Neuronal stem cell (in vitro differentiated cells): ENCODE data around the gene LGALS3BP.

Source experiments
- DNase-seq: peaks from one replicate; pipeline ENCODE4 v3.0.0-alpha.2; 2013; ENCODE audit warnings: low spot score
- H2AFZ ChIP-seq: one replicate; pipeline ENCODE4 v1.6.1; 2013; ENCODE audit warnings: mild to moderate bottlenecking, low read length, inconsistent platforms
- H2AK5ac ChIP-seq: 2 replicates; pipeline ENCODE4 v1.6.1; 2013; ENCODE audit warnings: low read depth, mild to moderate bottlenecking, inconsistent platforms, low read length, moderate library complexity, mixed read lengths
- H2BK120ac ChIP-seq: 2 replicates; pipeline ENCODE4 v1.6.1; 2013; ENCODE audit warnings: low read depth, mild to moderate bottlenecking, inconsistent platforms, low read length, moderate library complexity, mixed read lengths
- H2BK12ac ChIP-seq: one replicate; pipeline ENCODE4 v1.6.1; 2013; ENCODE audit warnings: low read length, inconsistent platforms
- H2BK15ac ChIP-seq: 2 replicates; pipeline ENCODE4 v1.6.1; 2013; ENCODE audit warnings: mild to moderate bottlenecking, low read length, inconsistent platforms, mixed read lengths
- H2BK5ac ChIP-seq: one replicate; pipeline ENCODE4 v1.6.1; 2013; ENCODE audit warnings: inconsistent platforms, mild to moderate bottlenecking, low read length, moderate library complexity
- H3K14ac ChIP-seq: one replicate; pipeline ENCODE4 v1.6.1; 2013; ENCODE audit warnings: low read length, inconsistent platforms
- H3K18ac ChIP-seq: 2 replicates; pipeline ENCODE4 v1.6.1; 2013; ENCODE audit warnings: low read length, inconsistent platforms
- H3K23ac ChIP-seq: 2 replicates; pipeline ENCODE4 v1.6.1; 2013; ENCODE audit warnings: low read depth, mild to moderate bottlenecking, mixed read lengths, low read length, inconsistent platforms; ENCODE audit not compliant: poor library complexity
- H3K27ac ChIP-seq: replicated peaks from 3 replicates; pipeline ENCODE4 v1.5.1; 2013; ENCODE audit warnings: low read length, inconsistent platforms
- H3K27me3 ChIP-seq, 3 experiments: 2 replicates each; pipeline ENCODE4 v1.6.1; 2013; ENCODE audit warnings: low read length in 3 of 3, mild to moderate bottlenecking in 2 of 3, inconsistent platforms in 1 of 3, low read depth in 1 of 3, mixed read lengths in 1 of 3, moderate library complexity in 1 of 3; ENCODE audit not compliant: control insufficient read depth in 3 of 3, insufficient read depth in 3 of 3
- H3K36me3 ChIP-seq, 2 donors: replicated peaks in 1 of 2; 2 replicates each; pipeline ENCODE4 v1.6.1; 2013; ENCODE audit warnings: low read length in 2 of 2; ENCODE audit not compliant: control insufficient read depth in 2 of 2, insufficient read depth in 2 of 2
- H3K4ac ChIP-seq: 2 replicates; pipeline ENCODE4 v1.6.1; 2013; ENCODE audit warnings: inconsistent platforms, mild to moderate bottlenecking, low read length, moderate library complexity
- H3K4me1 ChIP-seq, 2 donors: 1 replicate in 1 of 2; 2 replicates in 1 of 2; pipeline ENCODE4 v1.6.1; 2013; ENCODE audit warnings: low read length in 2 of 2, low read depth in 1 of 2; ENCODE audit not compliant: control insufficient read depth in 2 of 2, insufficient read depth in 1 of 2
- H3K4me2 ChIP-seq: one replicate; pipeline ENCODE4 v1.6.1; 2013; ENCODE audit warnings: mild to moderate bottlenecking, low read length, inconsistent platforms; ENCODE audit not compliant: insufficient read depth, poor library complexity, severe bottlenecking
- H3K4me3 ChIP-seq, 2 donors: 2 replicates each; pipeline ENCODE4 v1.5.1; 2013; ENCODE audit warnings: low read length in 2 of 2, mild to moderate bottlenecking in 2 of 2, inconsistent platforms in 1 of 2, moderate library complexity in 1 of 2
- H3K79me1 ChIP-seq: one replicate; pipeline ENCODE4 v1.6.1; 2013; ENCODE audit warnings: low read depth, mild to moderate bottlenecking, inconsistent platforms, low read length, moderate library complexity
- H3K9ac ChIP-seq: one replicate; pipeline ENCODE4 v1.6.1; 2013; ENCODE audit warnings: mild to moderate bottlenecking, low read depth, low read length, inconsistent platforms; ENCODE audit not compliant: poor library complexity
- H3K9me3 ChIP-seq, 2 donors: replicated peaks in 1 of 2; 2 replicates each; pipeline versions ENCODE3 to v1.6.1; 2013; ENCODE audit warnings: low read length in 2 of 2, mild to moderate bottlenecking in 2 of 2, inconsistent platforms in 1 of 2, low read depth in 1 of 2, mixed read lengths in 1 of 2, moderate library complexity in 1 of 2; ENCODE audit not compliant: control insufficient read depth in 2 of 2, insufficient read depth in 1 of 2
- H4K8ac ChIP-seq: one replicate; pipeline ENCODE4 v1.6.1; 2013; ENCODE audit warnings: low read depth, mild to moderate bottlenecking, inconsistent platforms, low read length, moderate library complexity
- H4K91ac ChIP-seq: one replicate; pipeline ENCODE4 v1.6.1; 2013; ENCODE audit warnings: low read length, low read depth, mild to moderate bottlenecking, inconsistent platforms; ENCODE audit not compliant: poor library complexity
- WGBS, 2 donors: extraction: QIAGEN DNeasy Blood & Tissue Kit; methylation state at CpG; one replicate each; pipeline ENCODE4 v1.1.7; 2013; ENCODE audit warnings: missing lambda C conversion rate in 2 of 2, mixed read lengths in 1 of 2; ENCODE audit not compliant: insufficient read length in 2 of 2, insufficient replicate concordance in 1 of 2; ENCODE audit errors: extremely low coverage in 2 of 2; 5-methylcytosine and 5-hydroxymethylcytosine counted together

LGALS3BP gene

DNA sequence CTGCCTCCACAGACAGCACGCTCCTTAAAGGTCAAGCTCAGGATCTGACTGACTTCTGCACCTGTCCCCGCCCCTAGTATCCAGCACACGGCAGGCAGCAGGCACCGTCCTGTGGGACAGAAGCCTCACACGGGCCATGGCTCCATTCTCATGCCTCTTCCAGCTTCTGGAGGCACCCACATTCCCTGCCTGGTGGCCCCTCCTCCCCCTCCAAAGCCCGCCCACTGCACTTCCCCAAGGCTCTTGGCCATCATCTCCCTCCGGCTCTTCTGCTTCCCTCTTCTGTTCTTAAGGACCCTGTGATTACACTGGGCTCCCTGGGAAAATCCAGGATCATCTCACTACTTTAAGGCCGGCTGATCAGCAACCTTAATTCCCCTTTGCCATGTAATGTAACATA, 26.3 kb upstream of the LGALS3BP start:
- no peak overlapping the region for H4K91ac ChIP-seq
- no peak overlapping the region for H4K8ac ChIP-seq
- no peak overlapping the region for H3K4ac ChIP-seq
- no peak overlapping the region for H2AFZ ChIP-seq
- no peak overlapping the region for H3K4me3 ChIP-seq
- no peak overlapping the region for H2BK5ac ChIP-seq
- no peak overlapping the region for H3K14ac ChIP-seq
- no peak overlapping the region for H2BK15ac ChIP-seq
- peak overlapping the region; percentile 76 for H3K23ac ChIP-seq
- H3K18ac ChIP-seq = no peak overlapping the region
- H3K27ac ChIP-seq = no peak overlapping the region
- H3K27me3 ChIP-seq = no peaks in the 10 kb centered on the region
- WGBS, 2 donors = no CpG with 5 or more reads among the region's 8 CpGs
- H3K4me1 ChIP-seq = peaks cover 13 to 16% of the 10 kb centered on the region in 2 donors
- no peak overlapping the region for H2BK120ac ChIP-seq
- peaks cover 2 to 15% of the 10 kb centered on the region in 2 donors for H3K36me3 ChIP-seq
- H3K79me1 ChIP-seq = peaks cover 20% of the 10 kb centered on the region
- H3K9ac ChIP-seq = no peak overlapping the region
- no peak overlapping the region for H2BK12ac ChIP-seq
- DNase-seq = no peak
- no peak overlapping the region for H3K4me2 ChIP-seq
- peak overlapping the region; percentile 41 for H2AK5ac ChIP-seq
- H3K9me3 ChIP-seq = no peaks in the 10 kb centered on the region

DNA sequence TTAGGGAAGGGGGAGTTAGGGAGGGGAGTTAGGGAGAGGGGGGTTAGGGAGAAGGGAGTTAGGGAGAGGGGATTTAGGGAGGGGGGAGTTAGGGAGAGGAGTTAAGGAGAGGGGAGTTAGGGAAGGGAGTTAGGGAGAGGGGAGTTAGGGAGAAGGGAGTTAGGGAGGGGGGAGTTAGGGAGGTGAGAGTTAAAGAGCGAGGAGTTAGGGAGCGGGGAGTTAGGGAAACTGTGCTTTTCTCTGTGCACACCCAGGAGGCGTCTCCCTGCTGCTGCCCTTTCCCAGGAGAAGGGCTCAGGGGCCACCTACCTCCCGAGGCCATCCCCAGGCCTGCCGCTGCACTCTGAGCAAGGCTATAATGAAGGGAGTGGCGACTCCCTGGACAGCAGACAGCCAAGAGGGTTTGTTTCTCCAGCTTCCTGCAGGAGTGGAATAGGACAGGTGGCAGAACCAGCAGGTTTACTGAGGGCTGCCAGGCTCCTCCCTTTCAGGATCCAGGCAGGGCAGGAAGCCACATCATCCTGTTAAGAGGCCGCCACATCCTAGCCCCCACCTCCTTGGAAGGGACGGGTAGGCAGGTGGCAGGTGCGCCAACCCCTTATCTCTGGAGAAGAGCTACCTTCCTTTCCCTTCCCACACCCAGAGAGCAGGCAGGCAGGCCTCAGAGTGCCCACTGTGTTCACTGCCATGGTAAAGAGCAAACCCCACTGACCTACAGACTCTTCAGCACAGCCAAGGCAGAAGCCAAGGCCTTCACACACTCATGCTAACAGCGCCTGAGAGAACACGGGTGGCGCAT, 25.5 kb upstream of the LGALS3BP start:
- no peak overlapping the region for H4K8ac ChIP-seq
- H3K36me3 ChIP-seq = peaks cover 2 to 23% of the 10 kb centered on the region in 2 donors
- WGBS, 2 donors = 100% methylated on average over 2 of the region's 12 CpGs; no CpG with 5 or more reads in 1 of the 2 donors
- H2AK5ac ChIP-seq = no peak overlapping the region
- peaks cover 12 to 15% of the 10 kb centered on the region in 2 donors for H3K4me1 ChIP-seq
- H3K18ac ChIP-seq = no peak overlapping the region
- H3K4me3 ChIP-seq = no peak overlapping the region
- peaks cover 27% of the 10 kb centered on the region for H3K79me1 ChIP-seq
- H2BK15ac ChIP-seq = no peak overlapping the region
- DNase-seq = no peak
- peak overlapping the region; percentile 25 for H3K9ac ChIP-seq
- no peaks in the 10 kb centered on the region for H3K27me3 ChIP-seq
- H2AFZ ChIP-seq = no peak overlapping the region
- H2BK120ac ChIP-seq = no peak overlapping the region
- no peak overlapping the region for H3K23ac ChIP-seq
- H3K9me3 ChIP-seq = no peaks in the 10 kb centered on the region
- H2BK5ac ChIP-seq = no peak overlapping the region
- H3K4me2 ChIP-seq = no peak overlapping the region
- H3K27ac ChIP-seq = no peak overlapping the region
- no peak overlapping the region for H3K14ac ChIP-seq
- no peak overlapping the region for H2BK12ac ChIP-seq
- H4K91ac ChIP-seq = no peak overlapping the region
- no peak overlapping the region for H3K4ac ChIP-seq

DNA sequence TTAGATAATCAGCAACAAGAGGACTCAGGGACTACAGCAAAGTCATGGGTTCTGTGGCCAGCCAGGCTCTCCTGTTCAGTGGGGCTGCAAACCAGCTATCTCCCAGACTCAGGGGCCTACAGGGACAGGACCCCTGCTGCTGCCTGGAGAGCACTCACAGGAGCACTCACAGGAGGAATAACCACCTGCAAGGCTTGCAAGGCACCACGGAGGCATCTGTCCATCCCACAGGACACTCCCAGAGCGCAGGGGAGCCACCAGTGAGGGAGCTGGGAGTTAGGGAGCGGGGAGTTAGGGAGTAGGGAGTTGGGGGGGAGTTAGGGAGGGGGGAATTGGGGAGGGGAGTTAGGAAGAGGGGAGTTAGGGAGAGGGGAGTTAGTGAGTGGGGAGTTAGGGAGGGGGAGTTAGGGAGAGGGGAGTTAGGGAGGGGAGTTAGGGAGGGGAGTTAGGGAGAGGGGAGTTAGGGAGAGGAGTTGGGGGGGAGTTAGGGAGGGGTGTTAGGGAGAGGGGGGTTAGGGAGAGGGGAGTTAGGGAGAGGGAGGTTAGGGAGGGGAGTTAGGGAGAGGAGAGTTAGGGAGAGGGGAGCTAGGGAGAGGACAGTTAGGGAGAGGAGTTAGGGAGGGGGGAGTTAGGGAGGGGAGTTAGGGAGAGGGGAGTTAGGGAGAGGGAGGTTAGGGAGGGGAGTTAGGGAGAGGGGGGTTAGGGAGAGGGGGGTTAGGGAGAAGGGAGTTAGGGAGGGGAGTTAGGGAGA, 24.1 kb upstream of the LGALS3BP start:
- no peak overlapping the region for H2BK120ac ChIP-seq
- H3K4me2 ChIP-seq = no peak overlapping the region
- H2AFZ ChIP-seq = no peak overlapping the region
- H3K36me3 ChIP-seq = peaks cover 5 to 33% of the 10 kb centered on the region in 2 donors
- H3K4me3 ChIP-seq = no peak overlapping the region
- H4K8ac ChIP-seq = no peak overlapping the region
- no peak overlapping the region for H2BK5ac ChIP-seq
- H3K27me3 ChIP-seq = no peaks in the 10 kb centered on the region
- H3K4me1 ChIP-seq = peaks cover 8 to 10% of the 10 kb centered on the region in 2 donors
- WGBS, 2 donors = 100% methylated on average over 1 of the region's 3 CpGs; no CpG with 5 or more reads in 1 of the 2 donors
- no peak overlapping the region for H3K27ac ChIP-seq
- H3K14ac ChIP-seq = no peak overlapping the region
- H2BK15ac ChIP-seq = no peak overlapping the region
- H3K79me1 ChIP-seq = peaks cover 28% of the 10 kb centered on the region
- H3K23ac ChIP-seq = no peak overlapping the region
- H2BK12ac ChIP-seq = peak overlapping the region; percentile 85
- DNase-seq = no peak
- H2AK5ac ChIP-seq = no peak overlapping the region
- H3K9me3 ChIP-seq = no peaks in the 10 kb centered on the region
- peak overlapping the region; percentile 61 for H3K4ac ChIP-seq
- no peak overlapping the region for H4K91ac ChIP-seq
- H3K18ac ChIP-seq = no peak overlapping the region
- H3K9ac ChIP-seq = peak overlapping the region; percentile 66
